GM20000 (cell line): ENCODE data around the gene BSN.

Experiments used
- DNase-seq: peaks from one replicate; pipeline ENCODE4 v3.0.0; 2012; ENCODE audit warnings: low spot score
- TF ChIP-seq, protein P1 (sequence below): IDR thresholded peaks from 2 replicates; pipeline ENCODE4 v1.5.1; 2012; ENCODE audit warnings: mild to moderate bottlenecking, control low read depth; ENCODE audit errors: extremely low read depth, missing control alignments

The BSN gene

DNA sequence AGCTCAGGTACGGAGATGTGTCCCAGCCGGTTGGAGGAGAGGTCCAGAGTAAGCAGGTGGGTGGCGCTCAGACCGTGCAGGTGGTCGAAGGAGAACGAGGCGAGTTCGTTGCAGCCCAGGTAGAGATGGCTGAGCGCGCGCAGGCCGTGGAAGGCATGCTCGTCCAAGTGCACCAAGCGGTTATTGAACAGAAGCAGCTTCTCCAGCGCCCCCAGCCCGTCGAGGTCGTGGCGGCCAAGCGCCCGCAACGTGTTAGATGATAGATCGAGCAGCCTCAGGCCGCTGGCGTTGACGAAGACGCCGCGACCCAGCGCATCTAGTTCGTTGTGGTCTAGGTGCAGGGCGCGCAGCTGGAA, 164.6 kb downstream of the BSN start:
- no peak for DNase-seq
- TF ChIP-seq, protein P1, sequence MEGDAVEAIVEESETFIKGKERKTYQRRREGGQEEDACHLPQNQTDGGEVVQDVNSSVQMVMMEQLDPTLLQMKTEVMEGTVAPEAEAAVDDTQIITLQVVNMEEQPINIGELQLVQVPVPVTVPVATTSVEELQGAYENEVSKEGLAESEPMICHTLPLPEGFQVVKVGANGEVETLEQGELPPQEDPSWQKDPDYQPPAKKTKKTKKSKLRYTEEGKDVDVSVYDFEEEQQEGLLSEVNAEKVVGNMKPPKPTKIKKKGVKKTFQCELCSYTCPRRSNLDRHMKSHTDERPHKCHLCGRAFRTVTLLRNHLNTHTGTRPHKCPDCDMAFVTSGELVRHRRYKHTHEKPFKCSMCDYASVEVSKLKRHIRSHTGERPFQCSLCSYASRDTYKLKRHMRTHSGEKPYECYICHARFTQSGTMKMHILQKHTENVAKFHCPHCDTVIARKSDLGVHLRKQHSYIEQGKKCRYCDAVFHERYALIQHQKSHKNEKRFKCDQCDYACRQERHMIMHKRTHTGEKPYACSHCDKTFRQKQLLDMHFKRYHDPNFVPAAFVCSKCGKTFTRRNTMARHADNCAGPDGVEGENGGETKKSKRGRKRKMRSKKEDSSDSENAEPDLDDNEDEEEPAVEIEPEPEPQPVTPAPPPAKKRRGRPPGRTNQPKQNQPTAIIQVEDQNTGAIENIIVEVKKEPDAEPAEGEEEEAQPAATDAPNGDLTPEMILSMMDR: no peak

DNA sequence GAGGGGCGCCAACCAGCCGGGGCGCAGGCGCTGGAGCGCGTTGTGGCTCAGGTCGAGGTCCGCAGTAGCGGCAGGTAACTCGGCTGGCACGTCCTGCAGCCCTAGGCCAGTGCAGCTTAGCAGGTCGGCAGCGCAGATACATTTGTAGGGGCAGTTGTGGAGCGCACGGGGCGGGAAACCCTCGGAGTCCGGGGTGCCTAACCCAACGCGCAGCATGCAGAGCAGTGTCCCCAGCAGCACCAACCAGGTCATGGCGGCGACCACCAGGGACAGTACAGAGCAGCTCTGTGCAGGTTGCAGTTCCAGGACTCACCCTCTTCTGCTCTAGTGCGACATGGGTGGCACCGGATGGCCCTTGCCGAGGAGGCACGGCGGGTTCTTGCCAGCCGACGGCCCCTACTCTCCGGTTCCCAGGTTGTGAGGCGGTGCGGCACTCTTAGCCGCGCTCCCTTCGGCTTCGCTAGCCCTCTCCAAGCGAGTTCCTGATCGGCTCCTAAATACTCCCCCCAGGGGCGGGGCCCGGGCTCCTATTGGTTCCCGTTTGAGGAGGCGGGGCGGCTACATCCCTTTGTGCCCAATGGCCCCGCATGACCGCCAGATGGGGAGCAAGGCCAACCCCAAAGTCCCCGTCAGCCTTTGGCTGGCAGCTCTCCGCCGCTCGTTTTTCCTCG, 165.1 kb downstream of the BSN start, which contains the start of gene AMIGO3:
TSS of gene AMIGO3 (minus strand) at position 471 of the 671 bp plus-strand sequence. CDS start at position 252, 219 bp downstream.
- TF ChIP-seq, protein P1: peak; percentile 21
- DNase-seq: peak; percentile 97
